Testis (tissue), 3 donors: Measurements from ENCODE around the gene TMEM37. TPM values are rescaled to one million over a fixed set of nuclear protein-coding genes. Genes with fewer than 3 reads are reported as not detected.

ENCODE experiments used
- DNase-seq: peaks from one replicate; pipeline ENCODE4 v3.0.0-alpha.2; 2019
- H3K27ac ChIP-seq, 2 donors: fragments of 200-600 bp; sonication (generic); one replicate each; pipeline ENCODE4 v1.5.1; 2019
- H3K27me3 ChIP-seq: fragments of 200-600 bp; sonication (generic); one replicate; pipeline ENCODE4 v1.5.1; 2019
- H3K36me3 ChIP-seq: fragments of 200-600 bp; sonication (generic); one replicate; pipeline ENCODE4 v1.5.1; 2017; ENCODE audit warnings: low read depth; ENCODE audit errors: missing control alignments
- H3K4me1 ChIP-seq: fragments of 200-600 bp; sonication (generic); one replicate; pipeline ENCODE4 v1.5.1; 2019
- H3K4me3 ChIP-seq, 2 donors: fragments of 200-600 bp; sonication (generic); one replicate each; pipeline ENCODE4 v1.5.1; 2017 to 2019
- H3K9me3 ChIP-seq: fragments of 200-600 bp; sonication (generic); one replicate; pipeline ENCODE4 v1.5.1; 2017
- CTCF ChIP-seq, 3 experiments: fragments of 450-650 bp in 2 of 3; fragments of 200-600 bp in 1 of 3; sonication (generic) in 1 of 3; IDR thresholded peaks; one replicate each; pipeline ENCODE4 v1.5.1; 2016 to 2019; ENCODE audit warnings: antibody characterized with exemption in 3 of 3, mild to moderate bottlenecking in 2 of 3, moderate library complexity in 1 of 3
- POLR2A ChIP-seq: fragments of 450-650 bp; IDR thresholded peaks from one replicate; pipeline ENCODE4 v1.6.1; 2017; ENCODE audit warnings: antibody characterized with exemption, mild to moderate bottlenecking, moderate library complexity
- WGBS, 2 donors: methylation state at CpG; one replicate each; pipeline ENCODE4 v1.1.5; 2018; 5-methylcytosine and 5-hydroxymethylcytosine counted together
- intact Hi-C: fragments of 100-400 bp; cut with DNase I; formaldehyde crosslinking; loops from one replicate; pipeline ENCODE4 v1.15.1; 2023; ENCODE audit warnings: low total_unique reads
- polyA plus RNA-seq: library from polyadenylated mRNA; stranded (reverse); fragments of 350-450 nt; fragmentation: Illumina TruSeq; extraction: RNeasy Lipid Tissue Mini Kit (QIAGEN cat#74804); gene quantifications from one replicate; pipeline ENCODE4 v1.2.3, GENCODE V29; 2014; ENCODE audit warnings: low read depth, low replicate concordance; ENCODE audit not compliant: insufficient read depth
- total RNA-seq, 2 donors: library from RNA; depleted of rRNA; stranded (reverse); fragments of >200 nt; gene quantifications; one replicate each; pipeline ENCODE4 v1.2.3, GENCODE V29; 2016

Gene TMEM37
- total and polyA plus RNA-seq, 3 donors from 2014 or later = 7.0 to 14.2 (median 9.0) TPM

GRCh38 chr2:119422360-119423107, 9.1 kb upstream of the TMEM37 start:
- DNase-seq = no peak
- Histone ChIP-seq H3K4me3 (no peak overlapping the region), H3K9me3 (no peaks in the 10 kb centered on the region), H3K4me1 (peaks cover 13% of the 10 kb centered on the region), H3K27ac (no peak overlapping the region), H3K27me3 (no peaks in the 10 kb centered on the region), H3K36me3 (no peaks in the 10 kb centered on the region)
- WGBS, 2 donors = 85 to 92% methylated on average over 7 of the region's 7 CpGs
- intact Hi-C loops = no loop called here
- TF ChIP-seq CTCF (IDR thresholded peaks at IDR 0.05) (no peak), POLR2A (no peak)

GRCh38 chr2:119423108-119423444, 8.6 kb upstream of the TMEM37 start:
- Histone ChIP-seq H3K4me1 (peaks cover 13% of the 10 kb centered on the region), H3K9me3 (no peaks in the 10 kb centered on the region), H3K4me3 (no peak overlapping the region), H3K36me3 (no peaks in the 10 kb centered on the region), H3K27me3 (no peaks in the 10 kb centered on the region), H3K27ac (no peak overlapping the region)
- WGBS, 2 donors = 89 to 91% methylated on average over 2 of the region's 2 CpGs
- intact Hi-C loops = no loop called here
- TF ChIP-seq POLR2A (no peak), CTCF (IDR thresholded peaks at IDR 0.05) (no peak)
- DNase-seq = no peak

DNA sequence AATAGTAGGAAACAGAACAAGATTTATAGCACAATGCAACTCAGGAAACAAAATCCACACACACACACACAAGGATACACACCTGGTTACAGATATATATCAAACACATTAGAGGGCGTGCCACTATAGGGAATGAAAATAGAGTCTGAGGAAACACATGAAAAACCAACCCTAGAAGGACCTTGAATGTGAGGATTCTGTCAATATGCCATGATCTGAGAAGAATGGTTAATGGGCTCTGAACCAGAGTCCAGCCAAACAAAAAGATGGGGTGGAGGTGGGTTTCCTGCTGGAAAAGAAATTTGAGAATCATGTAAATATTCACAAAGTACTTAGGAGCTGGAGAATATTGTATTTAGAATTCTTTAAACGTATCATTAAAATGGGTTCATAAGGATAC, 7.8 kb upstream of the TMEM37 start:
- 87 to 94% methylated on average over 2 of the region's 2 CpGs for WGBS, 2 donors
- no peak overlapping the region for H3K27ac ChIP-seq
- H3K27me3 ChIP-seq = no peaks in the 10 kb centered on the region
- H3K4me1 ChIP-seq = peaks cover 13% of the 10 kb centered on the region
- TF ChIP-seq POLR2A (no peak), CTCF (IDR thresholded peaks at IDR 0.05) (no peak)
- no peaks in the 10 kb centered on the region for H3K9me3 ChIP-seq
- no peak for DNase-seq
- H3K36me3 ChIP-seq = no peaks in the 10 kb centered on the region
- no peak overlapping the region for H3K4me3 ChIP-seq
- intact Hi-C loops = no loop called here

GRCh38 chr2:119424284-119425118, 7.2 kb upstream of the TMEM37 start:
- TF ChIP-seq POLR2A (no peak), CTCF (IDR thresholded peaks at IDR 0.05) (no peak)
- Histone ChIP-seq H3K27me3 (no peaks in the 10 kb centered on the region), H3K27ac (no peak overlapping the region), H3K4me3 (no peak overlapping the region), H3K4me1 (peaks cover 16% of the 10 kb centered on the region), H3K9me3 (no peaks in the 10 kb centered on the region), H3K36me3 (no peaks in the 10 kb centered on the region)
- WGBS, 2 donors = 95 to 97% methylated on average over 7 to 10 of the region's 10 CpGs
- intact Hi-C loops = no loop called here
- no peak for DNase-seq
